OCI-LY7 (cell line): ENCODE results near the gene CARTPT. TPM values are rescaled to one million over a fixed set of nuclear protein-coding genes. Genes with fewer than 3 reads are reported as not detected.

Source experiments
- BruUV-seq: library from RNA; stranded (reverse); fragments of 400-500 nt; replicated peaks from 2 replicates; lab custom pipeline; 2021; lab: Mats Ljungman, UMichigan
- CTCF ChIA-PET: fragments of 300-600 bp; sonication (Branson Sonifier 250); formaldehyde crosslinking; loops from one replicate; lab custom pipeline; 2022; ENCODE audit warnings: antibody characterized with exemption; ENCODE audit not compliant: unreplicated experiment; lab: Charles Lee
- POLR2A ChIA-PET: fragments of 300-600 bp; sonication (Branson Sonifier 250); formaldehyde crosslinking; loops from one replicate; lab custom pipeline; 2022; ENCODE audit warnings: antibody characterized with exemption; lab: Charles Lee
- DNase-seq: peaks from one replicate; pipeline ENCODE4 v3.0.0-alpha.2; 2015; ENCODE audit warnings: low spot score
- H2AFZ ChIP-seq: fragments of 200-600 bp; sonication (generic), shearing (Covaris generic); 2 replicates; pipeline ENCODE4 v1.6.1; 2014; ENCODE audit warnings: mild to moderate bottlenecking, antibody characterized with exemption, low read length, moderate library complexity
- H3K27ac ChIP-seq: fragments of 200-600 bp; sonication (generic); 2 replicates; pipeline ENCODE4 v1.5.1; 2014; ENCODE audit warnings: mixed run types, low read depth, mild to moderate bottlenecking, moderate library complexity, low read length, inconsistent platforms; ENCODE audit not compliant: poor library complexity, severe bottlenecking
- H3K36me3 ChIP-seq: fragments of 200-600 bp; sonication (generic); 2 replicates; pipeline ENCODE4 v1.6.1; 2014; ENCODE audit warnings: mild to moderate bottlenecking, antibody characterized with exemption, low read length, moderate library complexity, mixed read lengths; ENCODE audit not compliant: insufficient read depth
- H3K4me1 ChIP-seq: fragments of 200-600 bp; sonication (generic); 2 replicates; pipeline ENCODE4 v1.5.1; 2014; ENCODE audit warnings: mild to moderate bottlenecking, low read length; ENCODE audit not compliant: insufficient read depth, poor library complexity, severe bottlenecking
- H3K4me2 ChIP-seq: fragments of 200-600 bp; sonication (generic); 2 replicates; pipeline ENCODE4 v1.6.1; 2014; ENCODE audit warnings: mild to moderate bottlenecking, low read length
- H3K4me3 ChIP-seq: fragments of 200-600 bp; sonication (generic); 2 replicates; pipeline ENCODE4 v1.5.1; 2014; ENCODE audit warnings: mild to moderate bottlenecking, low read depth, low read length; ENCODE audit not compliant: poor library complexity, severe bottlenecking
- H3K79me2 ChIP-seq: fragments of 200-600 bp; sonication (generic); 2 replicates; pipeline ENCODE4 v1.6.1; 2016; ENCODE audit warnings: low read depth, mild to moderate bottlenecking, low read length, moderate library complexity, mixed read lengths; ENCODE audit not compliant: insufficient read depth
- H3K9me2 ChIP-seq: fragments of 200-600 bp; sonication (generic); 2 replicates; pipeline ENCODE4 v1.6.1; 2016; ENCODE audit warnings: mild to moderate bottlenecking, low read length, mixed read lengths; ENCODE audit not compliant: insufficient read depth
- H3K9me3 ChIP-seq: fragments of 200-600 bp; sonication (generic); 2 replicates; pipeline ENCODE4 v1.6.1; 2014; ENCODE audit warnings: mild to moderate bottlenecking, mixed run types, low read length, mixed read lengths
- H4K20me1 ChIP-seq: fragments of 200-600 bp; sonication (generic); 2 replicates; pipeline ENCODE4 v1.6.1; 2014; ENCODE audit warnings: mild to moderate bottlenecking, antibody characterized with exemption, low read length, moderate library complexity, mixed read lengths; ENCODE audit not compliant: insufficient read depth
- CTCF ChIP-seq: fragments of 200-600 bp; sonication (generic); conservative IDR thresholded peaks from 2 replicates; pipeline ENCODE4 v1.5.1; 2014; ENCODE audit warnings: mild to moderate bottlenecking, antibody characterized with exemption, low read length, moderate library complexity, mixed read lengths
- EZH2phosphoT487 ChIP-seq: fragments of 200-600 bp; sonication (generic); IDR thresholded peaks from 2 replicates; pipeline ENCODE4 v1.6.1; 2018; ENCODE audit warnings: low read depth, borderline replicate concordance, mild to moderate bottlenecking, mixed run types, antibody characterized with exemption, low read length, moderate library complexity, mixed read lengths
- intact Hi-C: fragments of 100-400 bp; cut with micrococcal nuclease; formaldehyde crosslinking; loops from one replicate; pipeline ENCODE4 v1.10.0; 2022; ENCODE audit not compliant: unreplicated experiment
- total RNA-seq, 2 experiments: library from RNA; depleted of rRNA in 1 of 2; stranded (reverse); fragments of >200 nt in 1 of 2; shearing (Covaris generic) in 1 of 2; gene quantifications; 2 replicates each; pipeline ENCODE4 v1.2.3, GENCODE V29; 2014 to 2022

The CARTPT gene
- total RNA-seq, 2 experiments from 2014 or later = not detected

GRCh38 chr5:71731015-71731414, 11.9 kb downstream of the CARTPT start:
- BruUV-seq = no TSS peak
- H3K4me2 ChIP-seq = no peak overlapping the region
- intact Hi-C loops = no loop called here
- no peaks in the 10 kb centered on the region for H3K4me1 ChIP-seq
- CTCF ChIA-PET = no interaction called here
- H3K27ac ChIP-seq = no peak overlapping the region
- POLR2A ChIA-PET = interaction anchor here (1.0 kb wide), 1 partner anchor 12 kb away, joined by 3 read pairs; no protein-coding TSS in a partner anchor
- no peak overlapping the region for H3K4me3 ChIP-seq
- no peak for DNase-seq
- no peaks in the 10 kb centered on the region for H3K9me3 ChIP-seq
- H3K9me2 ChIP-seq = no peaks in the 10 kb centered on the region
- H3K79me2 ChIP-seq = no peaks in the 10 kb centered on the region
- no peak for TF ChIP-seq EZH2phosphoT487
- TF ChIP-seq CTCF = no peak
- H3K36me3 ChIP-seq = no peaks in the 10 kb centered on the region
- no peaks in the 10 kb centered on the region for H4K20me1 ChIP-seq
- no peak overlapping the region for H2AFZ ChIP-seq

GRCh38 chr5:71732011-71732410, 12.9 kb downstream of the CARTPT start:
- no peaks in the 10 kb centered on the region for H3K79me2 ChIP-seq
- no peaks in the 10 kb centered on the region for H3K9me2 ChIP-seq
- no peak overlapping the region for H3K27ac ChIP-seq
- H4K20me1 ChIP-seq = no peaks in the 10 kb centered on the region
- no peak for TF ChIP-seq CTCF
- no peak for TF ChIP-seq EZH2phosphoT487
- BruUV-seq = no TSS peak
- no peaks in the 10 kb centered on the region for H3K9me3 ChIP-seq
- H3K4me3 ChIP-seq = no peak overlapping the region
- H3K4me2 ChIP-seq = no peak overlapping the region
- H3K4me1 ChIP-seq = no peaks in the 10 kb centered on the region
- no peaks in the 10 kb centered on the region for H3K36me3 ChIP-seq
- POLR2A ChIA-PET = interaction anchor here (1.0 kb wide), 1 partner anchor 11 kb away, joined by 3 read pairs; no protein-coding TSS in a partner anchor
- CTCF ChIA-PET = no interaction called here
- no peak overlapping the region for H2AFZ ChIP-seq
- intact Hi-C loops = no loop called here
- DNase-seq = no peak

GRCh38 chr5:71734141-71734540, 15.1 kb downstream of the CARTPT start:
- H2AFZ ChIP-seq = no peak overlapping the region
- BruUV-seq = no TSS peak
- no peak overlapping the region for H3K27ac ChIP-seq
- no peaks in the 10 kb centered on the region for H4K20me1 ChIP-seq
- no peak for DNase-seq
- POLR2A ChIA-PET = no interaction called here
- H3K4me1 ChIP-seq = no peaks in the 10 kb centered on the region
- no peaks in the 10 kb centered on the region for H3K9me3 ChIP-seq
- CTCF ChIA-PET = no interaction called here
- H3K4me3 ChIP-seq = no peak overlapping the region
- intact Hi-C loops = no loop called here
- no peaks in the 10 kb centered on the region for H3K79me2 ChIP-seq
- no peak overlapping the region for H3K4me2 ChIP-seq
- no peaks in the 10 kb centered on the region for H3K9me2 ChIP-seq
- H3K36me3 ChIP-seq = no peaks in the 10 kb centered on the region
- TF ChIP-seq EZH2phosphoT487 (no peak), CTCF (no peak)
